ENCODE results near the gene FASTKD1. TPM values are rescaled to one million over a fixed set of nuclear protein-coding genes. Genes with fewer than 3 reads are reported as not detected.

FASTKD1 gene
- total and polyA plus RNA-seq, 7 donors = 15.1 to 40.8 (median 18.9) TPM

GRCh38 chr2:169507698-169508097 lies 66.0 kb downstream of the FASTKD1 start:
- TF ChIP-seq EP300 (IDR thresholded peaks at IDR 0.05) (no peak), CTCF (IDR thresholded peaks at IDR 0.05) (no peak), POLR2A (IDR thresholded peaks at IDR 0.05) (no peak), POLR2AphosphoS5 (IDR thresholded peaks at IDR 0.05) (no peak)
- Histone ChIP-seq H3K9me3 (no peaks in the 10 kb centered on the region), H3K27ac (no peak overlapping the region), H3K27me3 (no peaks in the 10 kb centered on the region), H3K4me1 (peaks cover 0 to 24% (median 11%) of the 10 kb centered on the region in 4 donors), H3K36me3 (peaks cover 0 to 17% (median 1%) of the 10 kb centered on the region in 4 donors), H3K4me3 (no peak overlapping the region)
- intact Hi-C loops (cut with DNase I) = no loop called here
- DNase-seq = no peak

GRCh38 chr2:169504651-169505050 lies 69.0 kb downstream of the FASTKD1 start:
- Histone ChIP-seq H3K27ac (no peak overlapping the region), H3K4me1 (peaks cover 0 to 9% (median 6%) of the 10 kb centered on the region in 4 donors), H3K36me3 (peaks cover 0 to 32% (median 9%) of the 10 kb centered on the region in 4 donors), H3K4me3 (no peak overlapping the region), H3K27me3 (no peaks in the 10 kb centered on the region), H3K9me3 (no peaks in the 10 kb centered on the region)
- no peak for TF ChIP-seq POLR2A (IDR thresholded peaks at IDR 0.05)
- no peak for TF ChIP-seq POLR2AphosphoS5 (IDR thresholded peaks at IDR 0.05)
- no peak for TF ChIP-seq CTCF (IDR thresholded peaks at IDR 0.05)
- DNase-seq = no peak
- WGBS, 2 donors = 97 to 98% methylated on average over 19 of the region's 19 CpGs
- intact Hi-C loops (cut with DNase I) = no loop called here

GRCh38 chr2:169495310-169495928 lies 78.2 kb downstream of the FASTKD1 start:
- Histone ChIP-seq H3K36me3 (peaks cover 0 to 53% (median 11%) of the 10 kb centered on the region in 4 donors), H3K4me3 (no peak overlapping the region), H3K4me1 (no peaks in the 10 kb centered on the region), H3K27me3 (no peaks in the 10 kb centered on the region), H3K27ac (no peak overlapping the region), H3K9me3 (no peaks in the 10 kb centered on the region)
- TF ChIP-seq POLR2AphosphoS5 (IDR thresholded peaks at IDR 0.05) = no peak
- no peak for TF ChIP-seq POLR2A (IDR thresholded peaks at IDR 0.05)
- TF ChIP-seq CTCF (IDR thresholded peaks at IDR 0.05) = no peak
- no peak for TF ChIP-seq EP300 (IDR thresholded peaks at IDR 0.05)
- intact Hi-C loops (cut with DNase I) = no loop called here
- DNase-seq = no peak
- WGBS, 2 donors = 97% methylated on average over 5 of the region's 5 CpGs

GRCh38 chr2:169493360-169493759 lies 80.3 kb downstream of the FASTKD1 start:
- intact Hi-C loops (cut with DNase I) = no loop called here
- Histone ChIP-seq H3K4me3 (no peak overlapping the region), H3K9me3 (no peaks in the 10 kb centered on the region), H3K4me1 (no peaks in the 10 kb centered on the region), H3K27me3 (no peaks in the 10 kb centered on the region), H3K36me3 (peaks cover 0 to 49% (median 2%) of the 10 kb centered on the region in 4 donors), H3K27ac (no peak overlapping the region)
- no peak for TF ChIP-seq EP300 (IDR thresholded peaks at IDR 0.05)
- TF ChIP-seq POLR2AphosphoS5 (IDR thresholded peaks at IDR 0.05) = no peak
- TF ChIP-seq POLR2A (IDR thresholded peaks at IDR 0.05) = no peak
- TF ChIP-seq CTCF (IDR thresholded peaks at IDR 0.05) = no peak
- no peak for DNase-seq
- WGBS, 2 donors = 64 to 93% methylated on average over 2 of the region's 2 CpGs

- no peaks in the 10 kb centered on the region for H3K27me3 ChIP-seq
- intact Hi-C loops (cut with DNase I) = no loop called here
- DNase-seq = no peak
- TF ChIP-seq EP300 (IDR thresholded peaks at IDR 0.05) = no peak
- no peak for TF ChIP-seq POLR2AphosphoS5 (IDR thresholded peaks at IDR 0.05)
- TF ChIP-seq POLR2A (IDR thresholded peaks at IDR 0.05) = no peak
- TF ChIP-seq CTCF (IDR thresholded peaks at IDR 0.05) = no peak
- no peaks in the 10 kb centered on the region for H3K4me1 ChIP-seq
- H3K27ac ChIP-seq = no peak overlapping the region
- peaks cover 0 to 45% (median 4%) of the 10 kb centered on the region in 4 donors for H3K36me3 ChIP-seq
- H3K9me3 ChIP-seq = no peaks in the 10 kb centered on the region
- no peak overlapping the region for H3K4me3 ChIP-seq
Measured at GRCh38 chr2:169491378-169491777, 82.3 kb downstream of the FASTKD1 start.
